Astrocyte (in vitro differentiated cells and primary cell): ENCODE measurements around the gene KCNA5.

Source experiments
- EZH2 ChIP-seq: IDR thresholded peaks from 2 replicates; pipeline ENCODE4 v1.6.1; 2012; ENCODE audit warnings: mild to moderate bottlenecking, low read length, inconsistent platforms; ENCODE audit not compliant: insufficient read depth
- TF ChIP-seq, protein P1 (sequence below): IDR thresholded peaks from 2 replicates; pipeline ENCODE4 v1.5.1; 2011; ENCODE audit warnings: low read depth, mild to moderate bottlenecking, inconsistent platforms, low read length, moderate library complexity; ENCODE audit not compliant: insufficient read depth

DNA sequence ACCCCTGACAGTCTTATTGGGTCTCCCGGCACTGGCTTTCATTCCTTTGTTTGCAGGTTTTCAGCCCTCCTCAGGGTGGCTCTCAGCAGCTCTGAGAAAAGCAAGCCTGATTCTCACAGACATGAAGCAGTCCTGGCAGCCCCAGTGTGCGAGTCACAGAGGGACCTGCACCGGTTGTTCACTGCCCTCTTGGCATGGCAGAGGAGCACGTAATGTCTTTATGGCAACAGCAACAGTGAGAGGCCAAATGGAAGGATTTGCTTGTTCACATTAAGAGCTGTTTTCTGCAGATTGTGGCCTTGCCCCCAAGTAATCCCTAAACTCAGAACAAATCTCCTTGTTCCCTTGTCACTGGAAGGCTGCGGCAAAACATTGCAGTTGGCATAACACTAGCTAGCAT, 3.4 kb downstream of the KCNA5 start:
- TF ChIP-seq, protein P1, sequence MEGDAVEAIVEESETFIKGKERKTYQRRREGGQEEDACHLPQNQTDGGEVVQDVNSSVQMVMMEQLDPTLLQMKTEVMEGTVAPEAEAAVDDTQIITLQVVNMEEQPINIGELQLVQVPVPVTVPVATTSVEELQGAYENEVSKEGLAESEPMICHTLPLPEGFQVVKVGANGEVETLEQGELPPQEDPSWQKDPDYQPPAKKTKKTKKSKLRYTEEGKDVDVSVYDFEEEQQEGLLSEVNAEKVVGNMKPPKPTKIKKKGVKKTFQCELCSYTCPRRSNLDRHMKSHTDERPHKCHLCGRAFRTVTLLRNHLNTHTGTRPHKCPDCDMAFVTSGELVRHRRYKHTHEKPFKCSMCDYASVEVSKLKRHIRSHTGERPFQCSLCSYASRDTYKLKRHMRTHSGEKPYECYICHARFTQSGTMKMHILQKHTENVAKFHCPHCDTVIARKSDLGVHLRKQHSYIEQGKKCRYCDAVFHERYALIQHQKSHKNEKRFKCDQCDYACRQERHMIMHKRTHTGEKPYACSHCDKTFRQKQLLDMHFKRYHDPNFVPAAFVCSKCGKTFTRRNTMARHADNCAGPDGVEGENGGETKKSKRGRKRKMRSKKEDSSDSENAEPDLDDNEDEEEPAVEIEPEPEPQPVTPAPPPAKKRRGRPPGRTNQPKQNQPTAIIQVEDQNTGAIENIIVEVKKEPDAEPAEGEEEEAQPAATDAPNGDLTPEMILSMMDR, result no peak
- no peak for TF ChIP-seq EZH2
